ENCODE results near the gene COLQ.

- no peak for TF ChIP-seq RARB (CRISPR knock-in tag; IDR thresholded peaks at IDR 0.05)
- TF ChIP-seq PATZ1 (CRISPR knock-in tag; IDR thresholded peaks at IDR 0.05; ENCODE audit: borderline replicate concordance), result no peak
- no peak for TF ChIP-seq ZNF70 (CRISPR knock-in tag; IDR thresholded peaks at IDR 0.05)
- TF ChIP-seq ARNTL (CRISPR knock-in tag; IDR thresholded peaks at IDR 0.05; ENCODE audit: borderline replicate concordance, low read depth), result no peak
- TF ChIP-seq ZNF565 (CRISPR knock-in tag; conservative IDR thresholded peaks at IDR 0.05; ENCODE audit: low read depth), result no peak
These were observed 65.2 kb downstream of the COLQ start for GRCh38 chr3:15456321-15456720.
